WTC11 (cell line): ENCODE data around the gene HTR3C.
"Not testable (repeated sequence)": the region's sequence is repeated elsewhere in the genome, so short reads cannot be mapped to it uniquely, and the experiment has no call there.

ENCODE experiments used
- ETV6 ChIP-seq: sonication (generic); formaldehyde crosslinking; IDR thresholded peaks from 2 replicates; pipeline ENCODE4 v1.8.1; 2022; ENCODE audit warnings: mild to moderate bottlenecking, missing genetic modification reagents
- FOXP1 ChIP-seq: sonication (generic); formaldehyde crosslinking; IDR thresholded peaks from 2 replicates; pipeline ENCODE4 v1.8.0; 2022; ENCODE audit warnings: missing genetic modification reagents, mild to moderate bottlenecking, moderate library complexity, borderline replicate concordance
- TF ChIP-seq, protein P1 (sequence below): sonication (generic); formaldehyde crosslinking; IDR thresholded peaks from 2 replicates; pipeline ENCODE4 v1.8.1; 2023; ENCODE audit warnings: mild to moderate bottlenecking, missing genetic modification reagents, moderate library complexity
- TF ChIP-seq, protein P2 (sequence below): sonication (generic); formaldehyde crosslinking; IDR thresholded peaks from 2 replicates; pipeline ENCODE4 v1.8.0; 2023; ENCODE audit warnings: missing genetic modification reagents
- TF ChIP-seq, protein P3 (sequence below): sonication (generic); formaldehyde crosslinking; IDR thresholded peaks from 2 replicates; pipeline ENCODE4 v1.8.1; 2022; ENCODE audit warnings: mild to moderate bottlenecking, moderate library complexity, missing genetic modification reagents
- TF ChIP-seq, protein P4 (sequence below): sonication (generic); formaldehyde crosslinking; IDR thresholded peaks from 2 replicates; pipeline ENCODE4 v1.8.1; 2023; ENCODE audit warnings: mild to moderate bottlenecking, missing genetic modification reagents, moderate library complexity
- TF ChIP-seq, protein P5 (sequence below): fragments of 200-600 bp; IDR thresholded peaks from 2 replicates; pipeline ENCODE4 v1.8.0; 2022; ENCODE audit warnings: antibody characterized with exemption
- TF ChIP-seq, protein P6 (sequence below): sonication (generic); formaldehyde crosslinking; IDR thresholded peaks from 2 replicates; pipeline ENCODE4 v1.8.0; 2022; ENCODE audit warnings: mild to moderate bottlenecking, missing genetic modification reagents

DNA sequence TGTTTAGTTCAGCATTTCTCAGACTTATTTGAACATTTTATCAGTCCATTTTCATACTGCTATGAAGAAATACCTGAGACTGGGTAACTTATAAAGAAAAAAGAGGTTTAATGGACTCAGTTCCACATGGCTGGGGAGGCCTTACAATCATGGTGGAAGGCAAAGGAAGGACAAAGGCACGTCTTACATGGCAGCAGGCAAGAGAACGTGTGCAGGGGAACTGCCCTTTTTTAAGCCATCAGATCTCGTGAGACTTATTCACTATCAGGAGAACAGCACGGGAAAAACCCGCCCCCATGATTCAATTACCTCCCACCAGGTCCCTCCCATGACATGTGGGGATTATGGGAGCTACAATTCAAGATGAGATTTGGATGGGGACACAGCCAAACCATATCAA lies 27.6 kb upstream of the HTR3C start:
- TF ChIP-seq, protein P1, sequence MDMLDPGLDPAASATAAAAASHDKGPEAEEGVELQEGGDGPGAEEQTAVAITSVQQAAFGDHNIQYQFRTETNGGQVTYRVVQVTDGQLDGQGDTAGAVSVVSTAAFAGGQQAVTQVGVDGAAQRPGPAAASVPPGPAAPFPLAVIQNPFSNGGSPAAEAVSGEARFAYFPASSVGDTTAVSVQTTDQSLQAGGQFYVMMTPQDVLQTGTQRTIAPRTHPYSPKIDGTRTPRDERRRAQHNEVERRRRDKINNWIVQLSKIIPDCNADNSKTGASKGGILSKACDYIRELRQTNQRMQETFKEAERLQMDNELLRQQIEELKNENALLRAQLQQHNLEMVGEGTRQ (CRISPR knock-in tag) = not testable (repeated sequence)
- not testable (repeated sequence) for TF ChIP-seq FOXP1 (CRISPR knock-in tag); ETV6
- TF ChIP-seq, protein P2, sequence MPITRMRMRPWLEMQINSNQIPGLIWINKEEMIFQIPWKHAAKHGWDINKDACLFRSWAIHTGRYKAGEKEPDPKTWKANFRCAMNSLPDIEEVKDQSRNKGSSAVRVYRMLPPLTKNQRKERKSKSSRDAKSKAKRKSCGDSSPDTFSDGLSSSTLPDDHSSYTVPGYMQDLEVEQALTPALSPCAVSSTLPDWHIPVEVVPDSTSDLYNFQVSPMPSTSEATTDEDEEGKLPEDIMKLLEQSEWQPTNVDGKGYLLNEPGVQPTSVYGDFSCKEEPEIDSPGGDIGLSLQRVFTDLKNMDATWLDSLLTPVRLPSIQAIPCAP (CRISPR knock-in tag) = not testable (repeated sequence)
- TF ChIP-seq, protein P3, sequence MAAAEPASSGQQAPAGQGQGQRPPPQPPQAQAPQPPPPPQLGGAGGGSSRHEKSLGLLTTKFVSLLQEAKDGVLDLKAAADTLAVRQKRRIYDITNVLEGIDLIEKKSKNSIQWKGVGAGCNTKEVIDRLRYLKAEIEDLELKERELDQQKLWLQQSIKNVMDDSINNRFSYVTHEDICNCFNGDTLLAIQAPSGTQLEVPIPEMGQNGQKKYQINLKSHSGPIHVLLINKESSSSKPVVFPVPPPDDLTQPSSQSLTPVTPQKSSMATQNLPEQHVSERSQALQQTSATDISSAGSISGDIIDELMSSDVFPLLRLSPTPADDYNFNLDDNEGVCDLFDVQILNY (CRISPR knock-in tag) = not testable (repeated sequence)
- TF ChIP-seq, protein P4, sequence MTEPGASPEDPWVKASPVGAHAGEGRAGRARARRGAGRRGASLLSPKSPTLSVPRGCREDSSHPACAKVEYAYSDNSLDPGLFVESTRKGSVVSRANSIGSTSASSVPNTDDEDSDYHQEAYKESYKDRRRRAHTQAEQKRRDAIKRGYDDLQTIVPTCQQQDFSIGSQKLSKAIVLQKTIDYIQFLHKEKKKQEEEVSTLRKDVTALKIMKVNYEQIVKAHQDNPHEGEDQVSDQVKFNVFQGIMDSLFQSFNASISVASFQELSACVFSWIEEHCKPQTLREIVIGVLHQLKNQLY (CRISPR knock-in tag) = not testable (repeated sequence)
- TF ChIP-seq, protein P5, sequence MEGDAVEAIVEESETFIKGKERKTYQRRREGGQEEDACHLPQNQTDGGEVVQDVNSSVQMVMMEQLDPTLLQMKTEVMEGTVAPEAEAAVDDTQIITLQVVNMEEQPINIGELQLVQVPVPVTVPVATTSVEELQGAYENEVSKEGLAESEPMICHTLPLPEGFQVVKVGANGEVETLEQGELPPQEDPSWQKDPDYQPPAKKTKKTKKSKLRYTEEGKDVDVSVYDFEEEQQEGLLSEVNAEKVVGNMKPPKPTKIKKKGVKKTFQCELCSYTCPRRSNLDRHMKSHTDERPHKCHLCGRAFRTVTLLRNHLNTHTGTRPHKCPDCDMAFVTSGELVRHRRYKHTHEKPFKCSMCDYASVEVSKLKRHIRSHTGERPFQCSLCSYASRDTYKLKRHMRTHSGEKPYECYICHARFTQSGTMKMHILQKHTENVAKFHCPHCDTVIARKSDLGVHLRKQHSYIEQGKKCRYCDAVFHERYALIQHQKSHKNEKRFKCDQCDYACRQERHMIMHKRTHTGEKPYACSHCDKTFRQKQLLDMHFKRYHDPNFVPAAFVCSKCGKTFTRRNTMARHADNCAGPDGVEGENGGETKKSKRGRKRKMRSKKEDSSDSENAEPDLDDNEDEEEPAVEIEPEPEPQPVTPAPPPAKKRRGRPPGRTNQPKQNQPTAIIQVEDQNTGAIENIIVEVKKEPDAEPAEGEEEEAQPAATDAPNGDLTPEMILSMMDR = not testable (repeated sequence)
- TF ChIP-seq, protein P6, sequence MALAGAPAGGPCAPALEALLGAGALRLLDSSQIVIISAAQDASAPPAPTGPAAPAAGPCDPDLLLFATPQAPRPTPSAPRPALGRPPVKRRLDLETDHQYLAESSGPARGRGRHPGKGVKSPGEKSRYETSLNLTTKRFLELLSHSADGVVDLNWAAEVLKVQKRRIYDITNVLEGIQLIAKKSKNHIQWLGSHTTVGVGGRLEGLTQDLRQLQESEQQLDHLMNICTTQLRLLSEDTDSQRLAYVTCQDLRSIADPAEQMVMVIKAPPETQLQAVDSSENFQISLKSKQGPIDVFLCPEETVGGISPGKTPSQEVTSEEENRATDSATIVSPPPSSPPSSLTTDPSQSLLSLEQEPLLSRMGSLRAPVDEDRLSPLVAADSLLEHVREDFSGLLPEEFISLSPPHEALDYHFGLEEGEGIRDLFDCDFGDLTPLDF = not testable (repeated sequence)
